ENCODE measurements around the gene HS3ST4.

HS3ST4 gene

GRCh38 chr16:25895380-25895779 lies 203.6 kb downstream of the HS3ST4 start:
- no peak for DNase-seq (ENCODE audit: low read depth)

GRCh38 chr16:25896411-25896810 lies 204.7 kb downstream of the HS3ST4 start:
- DNase-seq (ENCODE audit: low read depth), result no peak

GRCh38 chr16:25897702-25898101 lies 205.9 kb downstream of the HS3ST4 start:
- no peak for DNase-seq (ENCODE audit: low read depth)

GRCh38 chr16:25905810-25906209 lies 214.1 kb downstream of the HS3ST4 start:
- no peak for DNase-seq (ENCODE audit: low read depth)

- no peak for DNase-seq (ENCODE audit: low read depth)
Measured at GRCh38 chr16:25910971-25911370, 219.2 kb downstream of the HS3ST4 start.

GRCh38 chr16:25912321-25912720 lies 220.6 kb downstream of the HS3ST4 start:
- DNase-seq (ENCODE audit: low read depth), result no peak

- DNase-seq (ENCODE audit: low read depth), result no peak
Measured at GRCh38 chr16:25914357-25914962, 222.7 kb downstream of the HS3ST4 start.

GRCh38 chr16:25916037-25916436 lies 224.3 kb downstream of the HS3ST4 start:
- DNase-seq (ENCODE audit: low read depth), result no peak

GRCh38 chr16:25922438-25922837 lies 230.7 kb downstream of the HS3ST4 start:
- DNase-seq (ENCODE audit: low read depth), result no peak

GRCh38 chr16:25925421-25925820 lies 233.7 kb downstream of the HS3ST4 start:
- DNase-seq (ENCODE audit: low read depth), result no peak

- DNase-seq (ENCODE audit: low read depth), result no peak
Measured at GRCh38 chr16:25931473-25932035, 239.8 kb downstream of the HS3ST4 start.

GRCh38 chr16:25941800-25942499 lies 250.2 kb downstream of the HS3ST4 start:
- no peak for DNase-seq (ENCODE audit: low read depth)

- no peak for DNase-seq (ENCODE audit: low read depth)
Measured at GRCh38 chr16:25950586-25951281, 259.0 kb downstream of the HS3ST4 start.

- no peak for DNase-seq (ENCODE audit: low read depth)
Measured at GRCh38 chr16:25951999-25952398, 260.2 kb downstream of the HS3ST4 start.

GRCh38 chr16:25952983-25953382 lies 261.2 kb downstream of the HS3ST4 start:
- DNase-seq (ENCODE audit: low read depth), result no peak

GRCh38 chr16:25957707-25958106 lies 265.9 kb downstream of the HS3ST4 start:
- no peak for DNase-seq (ENCODE audit: low read depth)

- DNase-seq (ENCODE audit: low read depth), result no peak
Measured at GRCh38 chr16:25959221-25959620, 267.5 kb downstream of the HS3ST4 start.

- no peak for DNase-seq (ENCODE audit: low read depth)
Measured at GRCh38 chr16:25966172-25967097, 274.7 kb downstream of the HS3ST4 start.

GRCh38 chr16:25977121-25977520 lies 285.4 kb downstream of the HS3ST4 start:
- DNase-seq (ENCODE audit: low read depth), result no peak

- no peak for DNase-seq (ENCODE audit: low read depth)
Measured at GRCh38 chr16:25978218-25978617, 286.5 kb downstream of the HS3ST4 start.

- no peak for DNase-seq (ENCODE audit: low read depth)
Measured at GRCh38 chr16:25988084-25988483, 296.3 kb downstream of the HS3ST4 start.

GRCh38 chr16:25988882-25989281 lies 297.1 kb downstream of the HS3ST4 start:
- no peak for DNase-seq (ENCODE audit: low read depth)

All from stimulated activated CD8-positive, alpha-beta memory T cell treated with anti-CD3 and anti-CD28 coated beads, Interleukin-12 subunit alpha, Interleukin-12 subunit beta, amount 100 ng/mL, for 1 hour (primary cell).